DOHH2 (cell line): ENCODE measurements around the gene PTCH1.

ENCODE experiments used
- H3F3A ChIP-seq: fragments of 200-600 bp; sonication (generic), shearing (Covaris generic); 2 replicates; pipeline ENCODE4 v1.6.0; 2016; ENCODE audit warnings: antibody characterized with exemption, mild to moderate bottlenecking; ENCODE audit not compliant: control insufficient read depth, insufficient read depth
- H3K27ac ChIP-seq: fragments of 200-600 bp; sonication (generic); 2 replicates; pipeline ENCODE4 v1.5.1; 2014; ENCODE audit warnings: low read depth, mild to moderate bottlenecking, low read length, moderate library complexity
- H3K27me3 ChIP-seq: fragments of 200-600 bp; sonication (generic); 2 replicates; pipeline ENCODE4 v1.6.1; 2014; ENCODE audit warnings: mild to moderate bottlenecking, low read length, mixed read lengths; ENCODE audit not compliant: control insufficient read depth
- H3K36me3 ChIP-seq: fragments of 200-600 bp; sonication (generic); 2 replicates; pipeline ENCODE4 v1.6.1; 2014; ENCODE audit warnings: mild to moderate bottlenecking, low read length, moderate library complexity, mixed read lengths; ENCODE audit not compliant: control insufficient read depth
- H3K4me1 ChIP-seq: fragments of 200-600 bp; sonication (generic); 2 replicates; pipeline ENCODE4 v1.6.1; 2014; ENCODE audit warnings: mild to moderate bottlenecking, low read length, mixed read lengths; ENCODE audit not compliant: control insufficient read depth
- H3K4me2 ChIP-seq: fragments of 200-600 bp; sonication (generic); 2 replicates; pipeline ENCODE4 v1.6.0; 2014; ENCODE audit warnings: mild to moderate bottlenecking, low read length, moderate library complexity
- H3K4me3 ChIP-seq: fragments of 200-600 bp; sonication (generic); 2 replicates; pipeline ENCODE4 v1.5.1; 2014; ENCODE audit warnings: mild to moderate bottlenecking, low read length, mixed read lengths
- H3K79me2 ChIP-seq: fragments of 200-600 bp; sonication (generic); 2 replicates; pipeline ENCODE4 v1.6.1; 2014; ENCODE audit warnings: mild to moderate bottlenecking, low read length, mixed read lengths; ENCODE audit not compliant: control insufficient read depth
- H3K9me2 ChIP-seq: fragments of 200-600 bp; sonication (generic); replicated peaks from 2 replicates; pipeline ENCODE4 v1.6.1; 2014; ENCODE audit warnings: mild to moderate bottlenecking, low read length, mixed read lengths; ENCODE audit not compliant: control insufficient read depth
- H3K9me3 ChIP-seq: fragments of 200-600 bp; sonication (generic); 2 replicates; pipeline ENCODE4 v1.6.1; 2014; ENCODE audit warnings: antibody characterized with exemption, low read length, mixed read lengths; ENCODE audit not compliant: control insufficient read depth, insufficient read depth
- H4K20me1 ChIP-seq: fragments of 200-600 bp; sonication (generic); 2 replicates; pipeline ENCODE4 v1.6.0; 2014; ENCODE audit warnings: low read depth, mild to moderate bottlenecking, antibody characterized with exemption, low read length, moderate library complexity; ENCODE audit not compliant: control insufficient read depth, insufficient read depth
- EZH2phosphoT487 ChIP-seq: fragments of 200-600 bp; sonication (generic); IDR thresholded peaks from 2 replicates; pipeline ENCODE4 v1.6.1; 2017; ENCODE audit warnings: borderline replicate concordance, mild to moderate bottlenecking, antibody characterized with exemption, low read length, moderate library complexity, mixed read lengths
- TF ChIP-seq, protein P1 (sequence below): fragments of 200-600 bp; sonication (generic); IDR thresholded peaks from one replicate; pipeline ENCODE4 v1.5.1; 2014; ENCODE audit warnings: antibody characterized with exemption, mild to moderate bottlenecking, low read depth, low read length; ENCODE audit not compliant: poor library complexity, severe bottlenecking

The PTCH1 gene

GRCh38 chr9:95533996-95534680 is 17.4 kb upstream of the PTCH1 start:
- no peaks in the 10 kb centered on the region for H4K20me1 ChIP-seq
- H3F3A ChIP-seq = no peaks in the 10 kb centered on the region
- H3K27me3 ChIP-seq = peaks cover 24% of the 10 kb centered on the region
- H3K4me2 ChIP-seq = no peak overlapping the region
- TF ChIP-seq, protein P1, sequence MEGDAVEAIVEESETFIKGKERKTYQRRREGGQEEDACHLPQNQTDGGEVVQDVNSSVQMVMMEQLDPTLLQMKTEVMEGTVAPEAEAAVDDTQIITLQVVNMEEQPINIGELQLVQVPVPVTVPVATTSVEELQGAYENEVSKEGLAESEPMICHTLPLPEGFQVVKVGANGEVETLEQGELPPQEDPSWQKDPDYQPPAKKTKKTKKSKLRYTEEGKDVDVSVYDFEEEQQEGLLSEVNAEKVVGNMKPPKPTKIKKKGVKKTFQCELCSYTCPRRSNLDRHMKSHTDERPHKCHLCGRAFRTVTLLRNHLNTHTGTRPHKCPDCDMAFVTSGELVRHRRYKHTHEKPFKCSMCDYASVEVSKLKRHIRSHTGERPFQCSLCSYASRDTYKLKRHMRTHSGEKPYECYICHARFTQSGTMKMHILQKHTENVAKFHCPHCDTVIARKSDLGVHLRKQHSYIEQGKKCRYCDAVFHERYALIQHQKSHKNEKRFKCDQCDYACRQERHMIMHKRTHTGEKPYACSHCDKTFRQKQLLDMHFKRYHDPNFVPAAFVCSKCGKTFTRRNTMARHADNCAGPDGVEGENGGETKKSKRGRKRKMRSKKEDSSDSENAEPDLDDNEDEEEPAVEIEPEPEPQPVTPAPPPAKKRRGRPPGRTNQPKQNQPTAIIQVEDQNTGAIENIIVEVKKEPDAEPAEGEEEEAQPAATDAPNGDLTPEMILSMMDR = no peak
- no peak for TF ChIP-seq EZH2phosphoT487
- H3K4me1 ChIP-seq = no peaks in the 10 kb centered on the region
- H3K36me3 ChIP-seq = no peaks in the 10 kb centered on the region
- H3K9me3 ChIP-seq = no peaks in the 10 kb centered on the region
- H3K27ac ChIP-seq = no peak overlapping the region
- no peaks in the 10 kb centered on the region for H3K9me2 ChIP-seq
- H3K4me3 ChIP-seq = no peak overlapping the region
- no peaks in the 10 kb centered on the region for H3K79me2 ChIP-seq

DNA sequence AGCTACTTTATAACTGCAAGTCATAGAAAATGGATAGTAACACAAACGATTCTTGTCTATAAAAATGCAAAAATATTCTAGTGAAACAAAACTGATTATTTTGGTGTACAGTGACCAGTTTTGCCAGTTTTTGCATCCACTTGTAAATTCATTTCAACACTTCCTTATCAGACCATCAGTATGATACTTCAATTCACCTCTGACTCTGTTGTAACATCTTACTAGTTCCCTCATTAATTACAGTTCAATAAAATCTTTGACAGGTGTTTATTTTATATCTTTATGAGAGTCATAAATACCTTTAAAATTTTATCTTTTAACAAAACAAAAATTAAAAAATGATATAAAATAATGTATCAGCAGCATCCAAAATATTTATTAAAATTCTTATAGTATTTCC is 13.1 kb upstream of the PTCH1 start:
- no peaks in the 10 kb centered on the region for H4K20me1 ChIP-seq
- H3F3A ChIP-seq = no peaks in the 10 kb centered on the region
- no peaks in the 10 kb centered on the region for H3K79me2 ChIP-seq
- H3K36me3 ChIP-seq = no peaks in the 10 kb centered on the region
- peaks cover 31% of the 10 kb centered on the region for H3K27me3 ChIP-seq
- no peak overlapping the region for H3K4me3 ChIP-seq
- TF ChIP-seq, protein P1 = no peak
- no peak for TF ChIP-seq EZH2phosphoT487
- no peaks in the 10 kb centered on the region for H3K9me2 ChIP-seq
- no peak overlapping the region for H3K4me2 ChIP-seq
- H3K9me3 ChIP-seq = no peaks in the 10 kb centered on the region
- no peak overlapping the region for H3K27ac ChIP-seq
- no peaks in the 10 kb centered on the region for H3K4me1 ChIP-seq

- Histone ChIP-seq H3K4me1 (no peaks in the 10 kb centered on the region), H3K36me3 (no peaks in the 10 kb centered on the region), H3F3A (no peaks in the 10 kb centered on the region), H3K9me3 (no peaks in the 10 kb centered on the region), H3K4me3 (no peak overlapping the region), H3K9me2 (no peaks in the 10 kb centered on the region), H3K4me2 (no peak overlapping the region), H3K27ac (no peak overlapping the region), H3K79me2 (no peaks in the 10 kb centered on the region), H4K20me1 (no peaks in the 10 kb centered on the region), H3K27me3 (peaks cover 28% of the 10 kb centered on the region)
- TF ChIP-seq EZH2phosphoT487 = no peak
- TF ChIP-seq, protein P1 = no peak
Observed at GRCh38 chr9:95528908-95529502, 12.2 kb upstream of the PTCH1 start.
